Measurements from ENCODE around the gene TAF1C. TPM values are rescaled to one million over a fixed set of nuclear protein-coding genes. Genes with fewer than 3 reads are reported as not detected.

TAF1C gene
- total and polyA plus RNA-seq, 2 of the 8 experiments (the other 6 are each of a cell fraction or from before 2014, with no cell fraction given): 44.6 to 63.8 TPM

DNA sequence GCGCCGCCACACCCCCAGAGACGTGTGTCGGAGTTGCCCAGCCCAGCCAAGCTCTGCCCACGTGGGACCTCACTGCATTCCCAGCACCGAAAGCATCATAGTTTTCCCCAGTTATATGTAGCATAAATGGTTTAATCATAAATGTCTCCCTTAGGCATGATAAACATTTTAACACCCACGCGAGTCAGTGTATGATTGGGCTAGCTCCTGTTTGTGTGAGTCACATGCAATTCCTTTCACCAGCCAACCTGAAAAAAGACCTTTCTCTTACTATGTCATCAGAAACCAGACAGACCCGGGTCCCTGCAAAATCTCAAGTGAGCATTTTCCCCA, 9.2 kb downstream of the TAF1C start (continued):
- no peak for TF ChIP-seq SUZ12 (IDR thresholded peaks at IDR 0.05; ENCODE audit: low read length)
